ENCODE data around the gene SMARCA4. TPM values are rescaled to one million over a fixed set of nuclear protein-coding genes. Genes with fewer than 3 reads are reported as not detected.
"Not testable (repeated sequence)": the region's sequence is repeated elsewhere in the genome, so short reads cannot be mapped to it uniquely, and the experiment has no call there.

The SMARCA4 gene
- total and polyA plus RNA-seq, 2 experiments from 2014 or later: 177 to 336 TPM

DNA sequence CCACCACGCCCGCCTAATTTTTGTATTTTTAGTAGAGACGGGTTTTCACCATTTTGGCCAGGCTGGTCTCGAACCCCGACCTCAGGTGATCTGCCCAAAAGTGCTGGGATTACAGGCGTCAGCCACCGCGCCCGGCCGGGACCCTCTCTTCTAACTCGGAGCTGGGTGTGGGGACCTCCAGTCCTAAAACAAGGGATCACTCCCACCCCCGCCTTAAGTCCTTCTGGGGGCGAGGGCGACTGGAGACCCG is 129.1 kb downstream of the SMARCA4 start:
- H3K36me3 ChIP-seq (ENCODE audit: insufficient read depth): peaks cover 30% of the 10 kb centered on the region
- not testable (repeated sequence) for H3K9me2 ChIP-seq (ENCODE audit: insufficient read depth); H2AFZ ChIP-seq; DNase-seq (ENCODE audit: low spot score); H3K9me3 Mint-ChIP-seq; H3K27me3 ChIP-seq (ENCODE audit: insufficient read depth)
- H3K4me3 Mint-ChIP-seq: peak overlapping the region; percentile 92
- H3K79me2 ChIP-seq (replicated peaks; ENCODE audit: insufficient read depth): peaks cover 54% of the 10 kb centered on the region
- peaks cover 44% of the 10 kb centered on the region for H3K4me1 ChIP-seq (ENCODE audit: insufficient read depth)
- peak overlapping the region; percentile 89 for H3K27ac ChIP-seq (ENCODE audit: low read depth)
- H3K36me3 Mint-ChIP-seq (ENCODE audit: low read depth): peaks cover 44% of the 10 kb centered on the region
- peaks cover 35% of the 10 kb centered on the region for H3K4me1 Mint-ChIP-seq
- H3K4me2 ChIP-seq: peak overlapping the region; percentile 66
- H3F3A ChIP-seq (replicated peaks; ENCODE audit: low read depth): peaks cover 37% of the 10 kb centered on the region
- peaks cover 44% of the 10 kb centered on the region for H4K20me1 ChIP-seq (replicated peaks; ENCODE audit: insufficient read depth)
- peak overlapping the region; percentile 99 for H3K4me3 ChIP-seq
- peak; percentile 26 for ATAC-seq
- peaks cover 13% of the 10 kb centered on the region for H3K27me3 Mint-ChIP-seq (ENCODE audit: insufficient read depth, low read depth, poor library complexity)
- peak overlapping the region; percentile 97 for H3K27ac Mint-ChIP-seq

DNA sequence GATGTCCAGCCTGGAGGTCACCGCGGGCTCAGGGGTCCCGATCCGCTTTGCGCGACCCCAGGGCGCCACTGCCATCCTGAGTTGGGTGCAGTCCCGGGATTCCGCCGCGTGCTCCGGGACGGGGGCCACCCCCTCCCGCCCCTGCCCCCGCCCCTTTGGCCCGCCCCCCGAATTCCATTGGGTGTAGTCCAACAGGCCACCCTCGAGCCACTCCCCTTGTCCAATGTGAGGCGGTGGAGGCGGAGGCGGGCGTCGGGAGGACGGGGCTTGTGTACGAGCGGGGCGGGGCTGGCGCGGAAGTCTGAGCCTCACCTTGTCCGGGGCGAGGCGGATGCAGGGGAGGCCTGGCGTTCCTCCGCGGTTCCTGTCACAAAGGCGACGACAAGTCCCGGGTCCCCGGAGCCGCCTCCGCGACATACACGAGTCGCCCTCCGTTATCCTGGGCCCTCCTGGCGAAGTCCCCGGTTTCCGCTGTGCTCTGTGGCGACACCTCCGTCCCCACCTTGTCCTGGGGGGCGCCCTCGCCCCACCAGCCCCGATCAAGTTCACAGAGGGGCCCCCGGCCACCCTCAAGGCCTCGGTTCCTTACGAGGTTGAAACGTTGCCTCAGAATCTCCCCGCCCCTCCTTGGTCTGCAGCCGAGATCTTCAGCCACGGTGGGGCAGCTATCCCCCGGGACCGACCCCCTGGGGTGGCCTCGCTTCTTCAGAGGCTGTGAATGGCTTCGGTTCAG is 129.6 kb downstream of the SMARCA4 start:
- peaks cover 13% of the 10 kb centered on the region for H3K27me3 Mint-ChIP-seq (ENCODE audit: insufficient read depth, low read depth, poor library complexity)
- peak overlapping the region; percentile 97 for H3K27ac Mint-ChIP-seq
- H3K27ac ChIP-seq (ENCODE audit: low read depth): peak overlapping the region; percentile 98
- H4K20me1 ChIP-seq (replicated peaks; ENCODE audit: insufficient read depth): peaks cover 49% of the 10 kb centered on the region
- H3K9me3 Mint-ChIP-seq: no peaks in the 10 kb centered on the region; the same call in 2 of the 3 replicates
- peaks cover 59% of the 10 kb centered on the region for H3K79me2 ChIP-seq (replicated peaks; ENCODE audit: insufficient read depth)
- H3K4me3 Mint-ChIP-seq: peak overlapping the region; percentile 92
- H3K4me1 ChIP-seq (ENCODE audit: insufficient read depth): peaks cover 45% of the 10 kb centered on the region
- peaks cover 35% of the 10 kb centered on the region for H3K36me3 ChIP-seq (ENCODE audit: insufficient read depth)
- peak overlapping the region; percentile 99 for H3K4me3 ChIP-seq
- no peaks in the 10 kb centered on the region for H3K9me2 ChIP-seq (ENCODE audit: insufficient read depth)
- H3K4me2 ChIP-seq: peak overlapping the region; percentile 93
- no peaks in the 10 kb centered on the region for H3K27me3 ChIP-seq (ENCODE audit: insufficient read depth)
- H3K4me1 Mint-ChIP-seq: peaks cover 37% of the 10 kb centered on the region
- H3F3A ChIP-seq (replicated peaks; ENCODE audit: low read depth): peaks cover 35% of the 10 kb centered on the region
- TF ChIP-seq ZNF114 (CRISPR knock-in tag; IDR thresholded peaks at IDR 0.05) (no peak), POLR2AphosphoS5 (IDR thresholded peaks at IDR 0.05; ENCODE audit: low read depth) (peak; percentile 72), EZH2phosphoT487 (IDR thresholded peaks at IDR 0.05; ENCODE audit: unreplicated experiment) (no peak), NANOG (IDR thresholded peaks at IDR 0.05; ENCODE audit: borderline replicate concordance) (no peak)
- ATAC-seq (peak; percentile 92), DNase-seq (ENCODE audit: low spot score) (peak; percentile 98)
- peaks cover 49% of the 10 kb centered on the region for H3K36me3 Mint-ChIP-seq (ENCODE audit: low read depth)
- H2AFZ ChIP-seq: no peak overlapping the region

DNA sequence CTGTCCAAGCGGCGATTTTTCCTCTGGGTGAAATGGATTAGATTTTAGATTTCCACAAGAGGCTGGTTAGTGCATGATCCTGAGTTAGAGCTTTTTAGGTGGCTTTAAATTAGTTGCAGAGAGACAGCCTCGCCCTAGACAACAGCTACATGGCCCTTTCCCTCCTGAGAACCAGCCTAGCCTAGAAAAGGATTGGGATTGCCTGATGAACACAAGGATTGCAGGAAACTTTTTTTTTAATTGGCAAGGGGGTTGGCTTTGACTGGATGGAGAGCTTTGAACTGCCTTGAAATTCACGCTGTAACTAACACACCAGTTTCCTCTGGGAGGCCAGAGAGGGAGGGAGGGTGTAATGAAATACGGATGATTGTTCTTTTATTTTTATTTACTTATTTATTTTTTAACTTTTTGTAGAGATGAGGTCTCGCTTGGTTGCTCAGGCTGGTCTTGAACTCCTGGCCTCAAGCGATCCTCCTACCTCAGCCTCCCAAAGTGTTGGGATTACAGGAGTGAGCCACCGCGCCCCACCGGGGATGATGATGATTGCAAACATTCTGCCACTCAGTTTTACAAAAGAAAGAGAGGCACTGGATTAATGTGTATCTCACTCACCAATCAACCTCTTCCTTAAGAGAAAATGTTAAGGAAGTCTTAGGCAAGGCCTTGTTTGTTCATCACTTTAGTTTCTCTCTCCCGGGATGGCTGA is 130.3 kb downstream of the SMARCA4 start:
- Histone ChIP-seq H3K4me2 (peak overlapping the region; percentile 93), H3K79me2 (replicated peaks; ENCODE audit: insufficient read depth) (peaks cover 66% of the 10 kb centered on the region), H3K27me3 (ENCODE audit: insufficient read depth) (no peaks in the 10 kb centered on the region), H3K4me1 (ENCODE audit: insufficient read depth) (peaks cover 48% of the 10 kb centered on the region), H4K20me1 (replicated peaks; ENCODE audit: insufficient read depth) (peaks cover 56% of the 10 kb centered on the region), H3K4me3 (peak overlapping the region; percentile 99), H2AFZ (no peak overlapping the region), H3K27ac (ENCODE audit: low read depth) (peak overlapping the region; percentile 98), H3K9me2 (ENCODE audit: insufficient read depth) (no peaks in the 10 kb centered on the region), H3K36me3 (ENCODE audit: insufficient read depth) (peaks cover 43% of the 10 kb centered on the region), H3F3A (replicated peaks; ENCODE audit: low read depth) (peaks cover 38% of the 10 kb centered on the region)
- DNase-seq (ENCODE audit: low spot score) (no peak), ATAC-seq (no peak)
- Mint-ChIP-seq H3K27me3 (ENCODE audit: insufficient read depth, low read depth, poor library complexity) (peaks cover 13% of the 10 kb centered on the region), H3K36me3 (ENCODE audit: low read depth) (peaks cover 56% of the 10 kb centered on the region), H3K9me3 (no peaks in the 10 kb centered on the region; the same call in 2 of the 3 replicates), H3K4me1 (peaks cover 39% of the 10 kb centered on the region), H3K4me3 (peak overlapping the region; percentile 92), H3K27ac (peak overlapping the region; percentile 96)
- no peak for TF ChIP-seq ZNF331 (CRISPR knock-in tag; IDR thresholded peaks at IDR 0.05; ENCODE audit: low read depth)
- TF ChIP-seq, protein P1, sequence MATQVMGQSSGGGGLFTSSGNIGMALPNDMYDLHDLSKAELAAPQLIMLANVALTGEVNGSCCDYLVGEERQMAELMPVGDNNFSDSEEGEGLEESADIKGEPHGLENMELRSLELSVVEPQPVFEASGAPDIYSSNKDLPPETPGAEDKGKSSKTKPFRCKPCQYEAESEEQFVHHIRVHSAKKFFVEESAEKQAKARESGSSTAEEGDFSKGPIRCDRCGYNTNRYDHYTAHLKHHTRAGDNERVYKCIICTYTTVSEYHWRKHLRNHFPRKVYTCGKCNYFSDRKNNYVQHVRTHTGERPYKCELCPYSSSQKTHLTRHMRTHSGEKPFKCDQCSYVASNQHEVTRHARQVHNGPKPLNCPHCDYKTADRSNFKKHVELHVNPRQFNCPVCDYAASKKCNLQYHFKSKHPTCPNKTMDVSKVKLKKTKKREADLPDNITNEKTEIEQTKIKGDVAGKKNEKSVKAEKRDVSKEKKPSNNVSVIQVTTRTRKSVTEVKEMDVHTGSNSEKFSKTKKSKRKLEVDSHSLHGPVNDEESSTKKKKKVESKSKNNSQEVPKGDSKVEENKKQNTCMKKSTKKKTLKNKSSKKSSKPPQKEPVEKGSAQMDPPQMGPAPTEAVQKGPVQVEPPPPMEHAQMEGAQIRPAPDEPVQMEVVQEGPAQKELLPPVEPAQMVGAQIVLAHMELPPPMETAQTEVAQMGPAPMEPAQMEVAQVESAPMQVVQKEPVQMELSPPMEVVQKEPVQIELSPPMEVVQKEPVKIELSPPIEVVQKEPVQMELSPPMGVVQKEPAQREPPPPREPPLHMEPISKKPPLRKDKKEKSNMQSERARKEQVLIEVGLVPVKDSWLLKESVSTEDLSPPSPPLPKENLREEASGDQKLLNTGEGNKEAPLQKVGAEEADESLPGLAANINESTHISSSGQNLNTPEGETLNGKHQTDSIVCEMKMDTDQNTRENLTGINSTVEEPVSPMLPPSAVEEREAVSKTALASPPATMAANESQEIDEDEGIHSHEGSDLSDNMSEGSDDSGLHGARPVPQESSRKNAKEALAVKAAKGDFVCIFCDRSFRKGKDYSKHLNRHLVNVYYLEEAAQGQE (IDR thresholded peaks at IDR 0.05; ENCODE audit: unreplicated experiment): no peak
- TF ChIP-seq POLR2AphosphoS5 (IDR thresholded peaks at IDR 0.05; ENCODE audit: low read depth): no peak
- TF ChIP-seq, protein P2, sequence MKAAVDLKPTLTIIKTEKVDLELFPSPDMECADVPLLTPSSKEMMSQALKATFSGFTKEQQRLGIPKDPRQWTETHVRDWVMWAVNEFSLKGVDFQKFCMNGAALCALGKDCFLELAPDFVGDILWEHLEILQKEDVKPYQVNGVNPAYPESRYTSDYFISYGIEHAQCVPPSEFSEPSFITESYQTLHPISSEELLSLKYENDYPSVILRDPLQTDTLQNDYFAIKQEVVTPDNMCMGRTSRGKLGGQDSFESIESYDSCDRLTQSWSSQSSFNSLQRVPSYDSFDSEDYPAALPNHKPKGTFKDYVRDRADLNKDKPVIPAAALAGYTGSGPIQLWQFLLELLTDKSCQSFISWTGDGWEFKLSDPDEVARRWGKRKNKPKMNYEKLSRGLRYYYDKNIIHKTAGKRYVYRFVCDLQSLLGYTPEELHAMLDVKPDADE (IDR thresholded peaks at IDR 0.05): no peak

All from GM23338 (cell line).